A549 (cell line): ENCODE results near the gene CERK. TPM values are rescaled to one million over a fixed set of nuclear protein-coding genes. Genes with fewer than 3 reads are reported as not detected.

Experiments
- ATAC-seq, 2 experiments: fragments of 200-7000 bp in 1 of 2; fragments of >200 bp in 1 of 2; cut with Nextera tagmentation in 1 of 2; cut with Tn5 transposase in 1 of 2; 3 replicates each; pipeline versions ENCODE4 v1.8.0 to v1.9.1; 2018 to 2020; ENCODE audit warnings: mild to moderate bottlenecking in 1 of 2, moderate library complexity in 1 of 2
- CTCF ChIA-PET: fragments of 300-600 bp; sonication (Branson Sonifier 250); formaldehyde crosslinking; extraction: SDS; loops from one replicate; lab custom pipeline; 2021; ENCODE audit warnings: antibody characterized with exemption, inconsistent platforms; lab: Yijun Ruan, JAX
- POLR2A ChIA-PET: fragments of 350-600 bp; formaldehyde crosslinking; extraction: SDS; loops from one replicate; lab custom pipeline; 2021; ENCODE audit warnings: antibody characterized with exemption, inconsistent platforms; lab: Yijun Ruan, JAX
- DNase-seq, 2 experiments: peaks; one replicate each; pipeline versions ENCODE4 v3.0.0 to v3.0.0-alpha.2; 2011 to 2016; ENCODE audit warnings: low read depth in 1 of 2, low spot score in 1 of 2
- FAIRE-seq: peaks from 2 replicates; lab custom pipeline; 2011; peaks lifted over from hg19 to GRCh38; lab: Jason Lieb, UNC
- H3K27ac ChIP-seq, 2 experiments: fragments of >200 bp; sonication (Bioruptor Twin); formaldehyde crosslinking; 3 replicates each; pipeline ENCODE4 v1.5.1; 2016 to 2017
- H3K4me1 ChIP-seq: fragments of >200 bp; sonication (Bioruptor Twin); formaldehyde crosslinking; 3 replicates; pipeline ENCODE4 v1.6.1; 2016
- H3K4me2 ChIP-seq: fragments of >200 bp; sonication (Bioruptor Twin); formaldehyde crosslinking; 3 replicates; pipeline ENCODE4 v1.6.1; 2016
- H3K4me3 ChIP-seq: fragments of >200 bp; sonication (Bioruptor Twin); formaldehyde crosslinking; 3 replicates; pipeline ENCODE4 v1.5.1; 2016
- H3K9me3 ChIP-seq: fragments of >200 bp; sonication (Bioruptor Twin); formaldehyde crosslinking; 3 replicates; pipeline ENCODE4 v1.6.1; 2016
- BHLHE40 ChIP-seq: IDR thresholded peaks from 2 replicates; pipeline ENCODE4 v1.6.1; 2012; ENCODE audit warnings: low read depth, low read length, inconsistent platforms
- CBX2 ChIP-seq: fragments of 200-600 bp; sonication (generic); IDR thresholded peaks from 2 replicates; pipeline ENCODE4 v1.6.1; 2016; ENCODE audit warnings: low read depth, mild to moderate bottlenecking, borderline replicate concordance
- E2F6 ChIP-seq: IDR thresholded peaks from 2 replicates; pipeline ENCODE4 v1.6.1; 2012; ENCODE audit warnings: low read depth, borderline replicate concordance
- EHF ChIP-seq: fragments of 250-450 bp; sonication (Bioruptor Pico); IDR thresholded peaks from 2 replicates; pipeline ENCODE4 v1.5.0; 2020; ENCODE audit warnings: mild to moderate bottlenecking
- EHMT2 ChIP-seq: fragments of 200-600 bp; sonication (generic); IDR thresholded peaks from 2 replicates; pipeline ENCODE4 v1.6.1; 2016; ENCODE audit warnings: antibody characterized with exemption, low read depth, mild to moderate bottlenecking, moderate library complexity
- EP300 ChIP-seq, 2 experiments: fragments of >200 bp; sonication (Bioruptor Twin); formaldehyde crosslinking; IDR thresholded peaks; 2 replicates in 1 of 2; 3 replicates in 1 of 2; pipeline ENCODE4 v1.6.1; 2016 to 2017
- FOSB ChIP-seq: fragments of 250-450 bp; sonication (Bioruptor Pico); IDR thresholded peaks from 2 replicates; pipeline ENCODE4 v1.5.0; 2020; ENCODE audit warnings: mild to moderate bottlenecking, moderate library complexity
- FOSL2 ChIP-seq, 2 experiments: fragments of 450-650 bp in 1 of 2; fragments of >200 bp in 1 of 2; sonication (Bioruptor Twin) in 1 of 2; formaldehyde crosslinking; IDR thresholded peaks; 2 replicates each; pipeline versions ENCODE4 v1.5.0 to v1.6.1; 2016 to 2020; ENCODE audit warnings: mild to moderate bottlenecking in 1 of 2, moderate library complexity in 1 of 2
- FOXS1 ChIP-seq: fragments of 250-450 bp; sonication (Bioruptor Pico); IDR thresholded peaks from 2 replicates; pipeline ENCODE4 v1.5.0; 2020; ENCODE audit warnings: mild to moderate bottlenecking, moderate library complexity
- HDAC2 ChIP-seq: fragments of 200-600 bp; sonication (generic); IDR thresholded peaks from 2 replicates; pipeline ENCODE4 v1.6.1; 2016
- HEYL ChIP-seq: fragments of 250-450 bp; sonication (Bioruptor Pico); IDR thresholded peaks from 2 replicates; pipeline ENCODE4 v1.8.0; 2021; ENCODE audit warnings: mild to moderate bottlenecking, moderate library complexity
- HOXA7 ChIP-seq: fragments of 250-450 bp; sonication (Bioruptor Pico); IDR thresholded peaks from 2 replicates; pipeline ENCODE4 v1.5.0; 2020; ENCODE audit warnings: mild to moderate bottlenecking, moderate library complexity
- HOXB5 ChIP-seq: fragments of 250-450 bp; sonication (Bioruptor Pico); IDR thresholded peaks from 2 replicates; pipeline ENCODE4 v1.5.0; 2020; ENCODE audit warnings: mild to moderate bottlenecking, moderate library complexity
- JUNB ChIP-seq: fragments of >200 bp; sonication (Bioruptor Twin); formaldehyde crosslinking; IDR thresholded peaks from 2 replicates; pipeline ENCODE4 v1.6.1; 2016
- MAZ ChIP-seq: fragments of 150-350 bp; IDR thresholded peaks from 2 replicates; pipeline ENCODE4 v1.6.1; 2014; ENCODE audit warnings: antibody characterized with exemption, low read depth, low read length, borderline replicate concordance
- MYC ChIP-seq: IDR thresholded peaks from 2 replicates; pipeline ENCODE4 v1.6.1; 2012; ENCODE audit warnings: mild to moderate bottlenecking, inconsistent platforms, low read length, improper control_type of control experiment, borderline replicate concordance
- NFE2L2 ChIP-seq: fragments of 150-350 bp; conservative IDR thresholded peaks from 2 replicates; pipeline ENCODE4 v1.6.1; 2014; ENCODE audit warnings: low read length
- NPAS2 ChIP-seq: fragments of 250-450 bp; sonication (Bioruptor Pico); IDR thresholded peaks from 2 replicates; pipeline ENCODE4 v1.8.0; 2022; ENCODE audit warnings: mild to moderate bottlenecking, moderate library complexity, borderline replicate concordance
- PHF8 ChIP-seq: fragments of 200-600 bp; sonication (generic); IDR thresholded peaks from 2 replicates; pipeline ENCODE4 v1.6.1; 2016; ENCODE audit warnings: low read depth, mild to moderate bottlenecking, antibody characterized with exemption, moderate library complexity, borderline replicate concordance
- POLR2A ChIP-seq: IDR thresholded peaks from 2 replicates; pipeline ENCODE4 v1.6.1; 2012; ENCODE audit warnings: mild to moderate bottlenecking, low read length
- RFX5 ChIP-seq: fragments of 450-650 bp; IDR thresholded peaks from 2 replicates; pipeline ENCODE4 v1.7.1; 2014; ENCODE audit warnings: antibody characterized with exemption, mild to moderate bottlenecking, moderate library complexity
- SMC3 ChIP-seq: fragments of >200 bp; sonication (Bioruptor Twin); formaldehyde crosslinking; IDR thresholded peaks from 3 replicates; pipeline ENCODE4 v1.6.1; 2018; ENCODE audit warnings: inconsistent platforms
- SREBF2 ChIP-seq: fragments of 450-650 bp; IDR thresholded peaks from 2 replicates; pipeline ENCODE4 v1.6.1; 2014; ENCODE audit warnings: mild to moderate bottlenecking, moderate library complexity
- TFCP2L1 ChIP-seq: fragments of 250-450 bp; sonication (Bioruptor Pico); IDR thresholded peaks from 2 replicates; pipeline ENCODE4 v1.5.0; 2021; ENCODE audit warnings: mild to moderate bottlenecking
- TP53 ChIP-seq: fragments of 250-450 bp; sonication (Bioruptor Pico); IDR thresholded peaks from 2 replicates; pipeline ENCODE4 v1.5.0; 2021; ENCODE audit warnings: mild to moderate bottlenecking, moderate library complexity
- ZC3H11A ChIP-seq: fragments of 450-650 bp; IDR thresholded peaks from 2 replicates; pipeline ENCODE4 v1.6.1; 2014; ENCODE audit warnings: antibody characterized with exemption, mild to moderate bottlenecking
- ZFP36 ChIP-seq: fragments of 450-650 bp; IDR thresholded peaks from 2 replicates; pipeline ENCODE4 v1.6.1; 2014; ENCODE audit warnings: borderline replicate concordance; ENCODE audit not compliant: partially characterized antibody
- ZSCAN20 ChIP-seq: fragments of 250-450 bp; sonication (Bioruptor Pico); IDR thresholded peaks from 2 replicates; pipeline ENCODE4 v1.8.0; 2022; ENCODE audit warnings: mild to moderate bottlenecking, moderate library complexity
- WGBS: methylation state at CpG from one replicate; pipeline ENCODE4 v1.1.6; 2017; ENCODE audit errors: missing lambda C conversion rate; 5-methylcytosine and 5-hydroxymethylcytosine counted together
- polyA plus RNA-seq, 4 experiments: library from polyadenylated mRNA; depleted of rRNA in 3 of 4; stranded (reverse); fragments of >200 nt; fragmentation: RNase III in 1 of 4; extraction: RNeasy Plus Mini Kit Qiagen cat#74134 plus additional on column Dnase treatment in 1 of 4; gene quantifications; 2 replicates in 3 of 4; 3 replicates in 1 of 4; pipeline ENCODE4 v1.2.3, GENCODE V29; 2011 to 2017
- TF ChIP-seq, protein P1 (sequence below): fragments of 150-350 bp; IDR thresholded peaks from 2 replicates; pipeline ENCODE4 v1.6.1; 2014; ENCODE audit warnings: low read depth, mild to moderate bottlenecking, low read length
- TF ChIP-seq, protein P2 (sequence below): fragments of >200 bp; sonication (Bioruptor Twin); formaldehyde crosslinking; IDR thresholded peaks from 3 replicates; pipeline ENCODE4 v1.6.1; 2016
- TF ChIP-seq, protein P3 (sequence below): fragments of >200 bp; sonication (Bioruptor Twin); formaldehyde crosslinking; IDR thresholded peaks from 2 replicates; pipeline ENCODE4 v1.6.1; 2016

Gene CERK
- polyA plus RNA-seq, 2 of the 4 experiments (the other 2 are of a cell fraction), result 13.1 to 15.6 TPM

DNA sequence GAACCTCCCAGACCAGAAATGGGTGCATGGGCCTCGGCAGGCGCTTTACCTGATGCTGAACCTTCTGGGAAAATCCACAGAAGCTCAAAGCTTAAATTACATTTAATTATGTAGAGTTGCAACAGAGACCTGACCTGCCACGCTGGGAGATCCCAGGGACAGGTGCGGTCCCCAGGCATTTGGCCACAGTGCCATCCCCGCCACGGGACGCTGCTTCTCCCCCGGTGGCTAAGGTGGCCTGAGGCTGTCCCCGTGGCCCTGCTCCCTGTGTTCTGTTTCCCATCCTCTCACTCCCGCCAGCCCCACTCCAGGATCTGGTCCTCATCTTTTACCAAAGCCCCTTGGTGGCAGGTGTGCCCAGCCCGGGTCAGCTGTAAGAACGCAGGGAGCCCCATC lies 78.3 kb downstream of the CERK start:
- WGBS, result 95% methylated on average over 11 of the region's 12 CpGs
- DNase-seq (no peak), FAIRE-seq (no peak)
- no peak overlapping the region for H3K4me3 ChIP-seq
- no peaks in the 10 kb centered on the region for H3K9me3 ChIP-seq
- H3K4me2 ChIP-seq, result no peak overlapping the region
- POLR2A ChIA-PET, result no interaction called here
- CTCF ChIA-PET, result no interaction called here
- peaks cover 19% of the 10 kb centered on the region for H3K4me1 ChIP-seq
- no peak overlapping the region for H3K27ac ChIP-seq
- TF ChIP-seq HOXA7 (CRISPR knock-in tag) (no peak), MYC (no peak), HDAC2 (no peak), PHF8 (no peak), SMC3 (no peak), EP300 (IDR thresholded peaks at IDR 0.05) (no peak), POLR2A (no peak), FOXS1 (CRISPR knock-in tag) (no peak), ZC3H11A (no peak), TFCP2L1 (no peak), BHLHE40 (no peak), TP53 (no peak), JUNB (no peak), FOSL2 (IDR thresholded peaks at IDR 0.05) (no peak), FOSL2 (CRISPR knock-in tag; IDR thresholded peaks at IDR 0.05) (no peak), ZFP36 (no peak), RFX5 (no peak), MAZ (no peak)
- TF ChIP-seq, protein P1, sequence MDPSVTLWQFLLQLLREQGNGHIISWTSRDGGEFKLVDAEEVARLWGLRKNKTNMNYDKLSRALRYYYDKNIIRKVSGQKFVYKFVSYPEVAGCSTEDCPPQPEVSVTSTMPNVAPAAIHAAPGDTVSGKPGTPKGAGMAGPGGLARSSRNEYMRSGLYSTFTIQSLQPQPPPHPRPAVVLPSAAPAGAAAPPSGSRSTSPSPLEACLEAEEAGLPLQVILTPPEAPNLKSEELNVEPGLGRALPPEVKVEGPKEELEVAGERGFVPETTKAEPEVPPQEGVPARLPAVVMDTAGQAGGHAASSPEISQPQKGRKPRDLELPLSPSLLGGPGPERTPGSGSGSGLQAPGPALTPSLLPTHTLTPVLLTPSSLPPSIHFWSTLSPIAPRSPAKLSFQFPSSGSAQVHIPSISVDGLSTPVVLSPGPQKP, result no peak
- TF ChIP-seq, protein P2, sequence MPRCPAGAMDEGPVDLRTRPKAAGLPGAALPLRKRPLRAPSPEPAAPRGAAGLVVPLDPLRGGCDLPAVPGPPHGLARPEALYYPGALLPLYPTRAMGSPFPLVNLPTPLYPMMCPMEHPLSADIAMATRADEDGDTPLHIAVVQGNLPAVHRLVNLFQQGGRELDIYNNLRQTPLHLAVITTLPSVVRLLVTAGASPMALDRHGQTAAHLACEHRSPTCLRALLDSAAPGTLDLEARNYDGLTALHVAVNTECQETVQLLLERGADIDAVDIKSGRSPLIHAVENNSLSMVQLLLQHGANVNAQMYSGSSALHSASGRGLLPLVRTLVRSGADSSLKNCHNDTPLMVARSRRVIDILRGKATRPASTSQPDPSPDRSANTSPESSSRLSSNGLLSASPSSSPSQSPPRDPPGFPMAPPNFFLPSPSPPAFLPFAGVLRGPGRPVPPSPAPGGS, result no peak
- TF ChIP-seq, protein P3, sequence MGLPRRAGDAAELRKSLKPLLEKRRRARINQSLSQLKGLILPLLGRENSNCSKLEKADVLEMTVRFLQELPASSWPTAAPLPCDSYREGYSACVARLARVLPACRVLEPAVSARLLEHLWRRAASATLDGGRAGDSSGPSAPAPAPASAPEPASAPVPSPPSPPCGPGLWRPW, result no peak
- TF ChIP-seq, all 56 proteins: peak for 0
- no peak for ATAC-seq

- H3K4me1 ChIP-seq, result peaks cover 19% of the 10 kb centered on the region
- H3K4me3 ChIP-seq, result no peak overlapping the region
- ATAC-seq (no peak), DNase-seq (no peak), FAIRE-seq (no peak)
- POLR2A ChIA-PET, result no interaction called here
- TF ChIP-seq HEYL, result no peak
- TF ChIP-seq FOSB (CRISPR knock-in tag), result no peak
- no peak for TF ChIP-seq HDAC2
- no peak for TF ChIP-seq NFE2L2
- TF ChIP-seq CBX2, result no peak
- no peak for TF ChIP-seq E2F6
- TF ChIP-seq NPAS2 (CRISPR knock-in tag), result no peak
- TF ChIP-seq POLR2A, result no peak
- TF ChIP-seq, protein P1, result no peak
- TF ChIP-seq SREBF2, result no peak
- no peak for TF ChIP-seq ZSCAN20
- TF ChIP-seq HOXB5 (CRISPR knock-in tag), result no peak
- TF ChIP-seq TFCP2L1, result no peak
- no peak for TF ChIP-seq EHMT2
- TF ChIP-seq EHF (CRISPR knock-in tag), result no peak
- no peak overlapping the region for H3K27ac ChIP-seq
- WGBS, result 92% methylated on average over 13 of the region's 14 CpGs
- CTCF ChIA-PET, result interaction anchor here (0.9 kb wide), 1 partner anchor 11 kb away, joined by 3 read pairs; no protein-coding TSS in a partner anchor
- H3K9me3 ChIP-seq, result no peaks in the 10 kb centered on the region
- H3K4me2 ChIP-seq, result no peak overlapping the region
Measured at GRCh38 chr22:46659059-46659790, 78.8 kb downstream of the CERK start.
